Neural cell (in vitro differentiated cells): ENCODE results near the gene PPP1R12A.

Experiments
- EP300 ChIP-seq: fragments of 450-650 bp; conservative IDR thresholded peaks from 2 replicates; pipeline ENCODE4 v1.6.1; 2014; ENCODE audit warnings: antibody characterized with exemption, mild to moderate bottlenecking, moderate library complexity; ENCODE audit not compliant: poor library complexity, severe bottlenecking
- EZH2 ChIP-seq: fragments of 200-600, 300-800 bp; shearing (Covaris generic), sonication (generic); IDR thresholded peaks from 2 replicates; pipeline ENCODE4 v1.6.1; 2014; ENCODE audit warnings: antibody characterized with exemption, low read length, borderline replicate concordance, mild to moderate bottlenecking; ENCODE audit not compliant: insufficient read depth, poor library complexity, severe bottlenecking
- POLR2AphosphoS5 ChIP-seq: IDR thresholded peaks from 2 replicates; pipeline ENCODE4 v1.6.1; 2012
- RAD21 ChIP-seq: fragments of 450-650 bp; conservative IDR thresholded peaks from 2 replicates; pipeline ENCODE4 v1.6.1; 2014; ENCODE audit warnings: antibody characterized with exemption, mild to moderate bottlenecking, moderate library complexity
- SMC3 ChIP-seq: fragments of 450-650 bp; conservative IDR thresholded peaks from 2 replicates; pipeline ENCODE4 v1.6.1; 2014; ENCODE audit warnings: antibody characterized with exemption, mild to moderate bottlenecking, moderate library complexity; ENCODE audit not compliant: poor library complexity
- TAF1 ChIP-seq: IDR thresholded peaks from 2 replicates; pipeline ENCODE4 v1.6.1; 2012; ENCODE audit warnings: low read depth
- TF ChIP-seq, protein P1 (sequence below): fragments of 450-650 bp; IDR thresholded peaks from 2 replicates; pipeline ENCODE4 v1.5.1; 2014; ENCODE audit warnings: antibody characterized with exemption, mild to moderate bottlenecking, moderate library complexity; ENCODE audit not compliant: poor library complexity, severe bottlenecking

DNA sequence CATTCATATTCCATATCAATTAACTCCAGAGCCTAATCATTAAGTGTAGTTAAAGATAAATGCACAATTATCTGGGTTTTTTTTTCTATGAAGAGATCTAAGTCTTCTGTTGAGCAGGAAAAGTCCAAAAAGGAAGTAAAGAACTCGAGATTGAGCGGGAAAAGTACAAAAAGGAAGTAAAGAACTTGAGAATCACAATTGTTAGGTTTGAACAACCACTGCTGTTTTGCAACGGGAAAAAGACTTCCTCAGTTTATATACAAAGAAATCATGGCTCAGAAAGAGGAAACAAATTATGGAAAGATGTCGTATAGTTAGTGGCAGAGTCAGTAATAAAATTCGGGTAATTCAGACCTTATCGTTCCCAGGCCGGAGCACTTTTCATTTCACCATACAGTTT, 63.3 kb downstream of the PPP1R12A start:
- TF ChIP-seq EP300: no peak
- TF ChIP-seq TAF1: no peak
- TF ChIP-seq, protein P1, sequence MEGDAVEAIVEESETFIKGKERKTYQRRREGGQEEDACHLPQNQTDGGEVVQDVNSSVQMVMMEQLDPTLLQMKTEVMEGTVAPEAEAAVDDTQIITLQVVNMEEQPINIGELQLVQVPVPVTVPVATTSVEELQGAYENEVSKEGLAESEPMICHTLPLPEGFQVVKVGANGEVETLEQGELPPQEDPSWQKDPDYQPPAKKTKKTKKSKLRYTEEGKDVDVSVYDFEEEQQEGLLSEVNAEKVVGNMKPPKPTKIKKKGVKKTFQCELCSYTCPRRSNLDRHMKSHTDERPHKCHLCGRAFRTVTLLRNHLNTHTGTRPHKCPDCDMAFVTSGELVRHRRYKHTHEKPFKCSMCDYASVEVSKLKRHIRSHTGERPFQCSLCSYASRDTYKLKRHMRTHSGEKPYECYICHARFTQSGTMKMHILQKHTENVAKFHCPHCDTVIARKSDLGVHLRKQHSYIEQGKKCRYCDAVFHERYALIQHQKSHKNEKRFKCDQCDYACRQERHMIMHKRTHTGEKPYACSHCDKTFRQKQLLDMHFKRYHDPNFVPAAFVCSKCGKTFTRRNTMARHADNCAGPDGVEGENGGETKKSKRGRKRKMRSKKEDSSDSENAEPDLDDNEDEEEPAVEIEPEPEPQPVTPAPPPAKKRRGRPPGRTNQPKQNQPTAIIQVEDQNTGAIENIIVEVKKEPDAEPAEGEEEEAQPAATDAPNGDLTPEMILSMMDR: no peak
- no peak for TF ChIP-seq EZH2
- no peak for TF ChIP-seq RAD21
- TF ChIP-seq SMC3: no peak
- no peak for TF ChIP-seq POLR2AphosphoS5
